ENCODE results near the gene SRBD1.

Gene SRBD1

GRCh38 chr2:45540942-45541341, 70.1 kb downstream of the SRBD1 start:
- Histone ChIP-seq H3K27ac (ENCODE audit: low read length) (no peak overlapping the region), H3K36me3 (ENCODE audit: control insufficient read depth in 1 of 2, insufficient read depth in 2 of 2, low read length in 2 of 2) (peaks cover 25 to 50% of the 10 kb centered on the region in 2 donors), H3K27me3 (ENCODE audit: low read depth, low read length) (no peaks in the 10 kb centered on the region), H3K4me3 (ENCODE audit: low read depth in 1 of 2, low read length in 2 of 2) (no peak overlapping the region), H3K9me3 (ENCODE audit: control insufficient read depth in 1 of 2, low read length in 2 of 2) (peaks cover 3 to 9% of the 10 kb centered on the region in 2 donors), H3K4me1 (ENCODE audit: control insufficient read depth in 1 of 2, insufficient read depth in 2 of 2, low read length in 2 of 2) (no peaks in the 10 kb centered on the region)

- H3K27me3 ChIP-seq (ENCODE audit: low read depth, low read length): no peaks in the 10 kb centered on the region
- H3K27ac ChIP-seq (ENCODE audit: low read length): no peak overlapping the region
- H3K36me3 ChIP-seq (ENCODE audit: control insufficient read depth in 1 of 2, insufficient read depth in 2 of 2, low read length in 2 of 2): peaks cover 3 to 15% of the 10 kb centered on the region in 2 donors
- H3K4me1 ChIP-seq (ENCODE audit: control insufficient read depth in 1 of 2, insufficient read depth in 2 of 2, low read length in 2 of 2): no peaks in the 10 kb centered on the region
- H3K4me3 ChIP-seq (ENCODE audit: low read depth in 1 of 2, low read length in 2 of 2): no peak overlapping the region
- no peaks in the 10 kb centered on the region for H3K9me3 ChIP-seq (ENCODE audit: control insufficient read depth in 1 of 2, low read length in 2 of 2)
Observed at GRCh38 chr2:45533771-45534170, 77.3 kb downstream of the SRBD1 start.

- H3K27me3 ChIP-seq (ENCODE audit: low read depth, low read length): no peaks in the 10 kb centered on the region
Observed at GRCh38 chr2:45532181-45532580, 78.9 kb downstream of the SRBD1 start.

GRCh38 chr2:45524016-45524415, 87.1 kb downstream of the SRBD1 start:
- Histone ChIP-seq H3K36me3 (ENCODE audit: control insufficient read depth in 1 of 2, insufficient read depth in 2 of 2, low read length in 2 of 2) (peaks cover 0 to 8% of the 10 kb centered on the region in 2 donors), H3K9me3 (ENCODE audit: control insufficient read depth in 1 of 2, low read length in 2 of 2) (peaks cover 0 to 5% of the 10 kb centered on the region in 2 donors), H3K4me1 (ENCODE audit: control insufficient read depth in 1 of 2, insufficient read depth in 2 of 2, low read length in 2 of 2) (no peaks in the 10 kb centered on the region), H3K27ac (ENCODE audit: low read length) (no peak overlapping the region), H3K4me3 (ENCODE audit: low read depth in 1 of 2, low read length in 2 of 2) (no peak overlapping the region), H3K27me3 (ENCODE audit: low read depth, low read length) (no peaks in the 10 kb centered on the region)

More at GRCh38 chr2:45532181-45532580, 78.9 kb downstream of the SRBD1 start:
- Histone ChIP-seq H3K36me3 (ENCODE audit: control insufficient read depth in 1 of 2, insufficient read depth in 2 of 2, low read length in 2 of 2) (peaks cover 0 to 12% of the 10 kb centered on the region in 2 donors), H3K27ac (ENCODE audit: low read length) (no peak overlapping the region), H3K9me3 (ENCODE audit: control insufficient read depth in 1 of 2, low read length in 2 of 2) (no peaks in the 10 kb centered on the region), H3K4me1 (ENCODE audit: control insufficient read depth in 1 of 2, insufficient read depth in 2 of 2, low read length in 2 of 2) (no peaks in the 10 kb centered on the region), H3K4me3 (ENCODE audit: low read depth in 1 of 2, low read length in 2 of 2) (no peak overlapping the region)

GRCh38 chr2:45518546-45518945, 92.5 kb downstream of the SRBD1 start:
- Histone ChIP-seq H3K27me3 (ENCODE audit: low read depth, low read length) (no peaks in the 10 kb centered on the region), H3K36me3 (ENCODE audit: control insufficient read depth in 1 of 2, insufficient read depth in 2 of 2, low read length in 2 of 2) (no peaks in the 10 kb centered on the region), H3K4me1 (ENCODE audit: control insufficient read depth in 1 of 2, insufficient read depth in 2 of 2, low read length in 2 of 2) (no peaks in the 10 kb centered on the region), H3K9me3 (ENCODE audit: control insufficient read depth in 1 of 2, low read length in 2 of 2) (no peaks in the 10 kb centered on the region), H3K27ac (ENCODE audit: low read length) (no peak overlapping the region), H3K4me3 (ENCODE audit: low read depth in 1 of 2, low read length in 2 of 2) (no peak overlapping the region)

- Histone ChIP-seq H3K4me1 (ENCODE audit: control insufficient read depth in 1 of 2, insufficient read depth in 2 of 2, low read length in 2 of 2) (no peaks in the 10 kb centered on the region), H3K27me3 (ENCODE audit: low read depth, low read length) (no peaks in the 10 kb centered on the region), H3K27ac (ENCODE audit: low read length) (no peak overlapping the region), H3K9me3 (ENCODE audit: control insufficient read depth in 1 of 2, low read length in 2 of 2) (no peaks in the 10 kb centered on the region), H3K4me3 (ENCODE audit: low read depth in 1 of 2, low read length in 2 of 2) (no peak overlapping the region), H3K36me3 (ENCODE audit: control insufficient read depth in 1 of 2, insufficient read depth in 2 of 2, low read length in 2 of 2) (peaks cover 0 to 4% of the 10 kb centered on the region in 2 donors)
Observed at GRCh38 chr2:45510701-45511420, 100.2 kb downstream of the SRBD1 start.

GRCh38 chr2:45506756-45507155, 104.3 kb downstream of the SRBD1 start:
- Histone ChIP-seq H3K9me3 (ENCODE audit: control insufficient read depth in 1 of 2, low read length in 2 of 2) (no peaks in the 10 kb centered on the region), H3K27me3 (ENCODE audit: low read depth, low read length) (no peaks in the 10 kb centered on the region), H3K4me1 (ENCODE audit: control insufficient read depth in 1 of 2, insufficient read depth in 2 of 2, low read length in 2 of 2) (no peaks in the 10 kb centered on the region), H3K27ac (ENCODE audit: low read length) (no peak overlapping the region), H3K36me3 (ENCODE audit: control insufficient read depth in 1 of 2, insufficient read depth in 2 of 2, low read length in 2 of 2) (peaks cover 0 to 1% of the 10 kb centered on the region in 2 donors), H3K4me3 (ENCODE audit: low read depth in 1 of 2, low read length in 2 of 2) (no peak overlapping the region)

GRCh38 chr2:45505138-45505537, 105.9 kb downstream of the SRBD1 start:
- H3K4me1 ChIP-seq (ENCODE audit: control insufficient read depth in 1 of 2, insufficient read depth in 2 of 2, low read length in 2 of 2): no peaks in the 10 kb centered on the region
- H3K36me3 ChIP-seq (ENCODE audit: control insufficient read depth in 1 of 2, insufficient read depth in 2 of 2, low read length in 2 of 2): no peaks in the 10 kb centered on the region
- no peak overlapping the region for H3K4me3 ChIP-seq (ENCODE audit: low read depth in 1 of 2, low read length in 2 of 2)
- H3K27me3 ChIP-seq (ENCODE audit: low read depth, low read length): no peaks in the 10 kb centered on the region
- no peak overlapping the region for H3K27ac ChIP-seq (ENCODE audit: low read length)
- H3K9me3 ChIP-seq (ENCODE audit: control insufficient read depth in 1 of 2, low read length in 2 of 2): peaks cover 0 to 5% of the 10 kb centered on the region in 2 donors

GRCh38 chr2:45498661-45499550, 112.2 kb downstream of the SRBD1 start:
- Histone ChIP-seq H3K4me3 (ENCODE audit: low read depth in 1 of 2, low read length in 2 of 2) (no peak overlapping the region), H3K4me1 (ENCODE audit: control insufficient read depth in 1 of 2, insufficient read depth in 2 of 2, low read length in 2 of 2) (no peaks in the 10 kb centered on the region), H3K27ac (ENCODE audit: low read length) (no peak overlapping the region), H3K27me3 (ENCODE audit: low read depth, low read length) (no peaks in the 10 kb centered on the region), H3K36me3 (ENCODE audit: control insufficient read depth in 1 of 2, insufficient read depth in 2 of 2, low read length in 2 of 2) (no peaks in the 10 kb centered on the region), H3K9me3 (ENCODE audit: control insufficient read depth in 1 of 2, low read length in 2 of 2) (peaks cover 0 to 5% of the 10 kb centered on the region in 2 donors)

GRCh38 chr2:45497355-45497754, 113.7 kb downstream of the SRBD1 start:
- Histone ChIP-seq H3K4me3 (ENCODE audit: low read depth in 1 of 2, low read length in 2 of 2) (no peak overlapping the region), H3K9me3 (ENCODE audit: control insufficient read depth in 1 of 2, low read length in 2 of 2) (peaks cover 0 to 5% of the 10 kb centered on the region in 2 donors)

GRCh38 chr2:45496869-45497268, 114.2 kb downstream of the SRBD1 start:
- Histone ChIP-seq H3K27me3 (ENCODE audit: low read depth, low read length) (no peaks in the 10 kb centered on the region), H3K9me3 (ENCODE audit: control insufficient read depth in 1 of 2, low read length in 2 of 2) (peaks cover 0 to 5% of the 10 kb centered on the region in 2 donors), H3K36me3 (ENCODE audit: control insufficient read depth in 1 of 2, insufficient read depth in 2 of 2, low read length in 2 of 2) (no peaks in the 10 kb centered on the region), H3K4me1 (ENCODE audit: control insufficient read depth in 1 of 2, insufficient read depth in 2 of 2, low read length in 2 of 2) (no peaks in the 10 kb centered on the region), H3K4me3 (ENCODE audit: low read depth in 1 of 2, low read length in 2 of 2) (no peak overlapping the region), H3K27ac (ENCODE audit: low read length) (no peak overlapping the region)

More at GRCh38 chr2:45497355-45497754, 113.7 kb downstream of the SRBD1 start:
- H3K27me3 ChIP-seq (ENCODE audit: low read depth, low read length): no peaks in the 10 kb centered on the region
- no peaks in the 10 kb centered on the region for H3K36me3 ChIP-seq (ENCODE audit: control insufficient read depth in 1 of 2, insufficient read depth in 2 of 2, low read length in 2 of 2)
- no peak overlapping the region for H3K27ac ChIP-seq (ENCODE audit: low read length)
- H3K4me1 ChIP-seq (ENCODE audit: control insufficient read depth in 1 of 2, insufficient read depth in 2 of 2, low read length in 2 of 2): no peaks in the 10 kb centered on the region
